CD4-positive, alpha-beta T cell (primary cell): ENCODE measurements around the gene SMIM41. TPM values are rescaled to one million over a fixed set of nuclear protein-coding genes. Genes with fewer than 3 reads are reported as not detected.

Experiments used
- ATAC-seq: fragments of 200-7000 bp; cut with Tn5 transposase; one replicate; pipeline ENCODE4 v1.10.0; 2022; ENCODE audit warnings: mild to moderate bottlenecking; ENCODE audit not compliant: poor library complexity
- CTCF ChIA-PET: fragments of 350-600 bp; sonication (Branson Sonifier 250); formaldehyde crosslinking; loops from one replicate; lab custom pipeline; 2021; ENCODE audit warnings: antibody characterized with exemption, inconsistent platforms; lab: Charles Lee
- POLR2A ChIA-PET: fragments of 350-600 bp; sonication (Branson Sonifier 250); formaldehyde crosslinking; loops from one replicate; lab custom pipeline; 2021; ENCODE audit warnings: antibody characterized with exemption, inconsistent platforms; lab: Charles Lee
- DNase-seq, 14 experiments: peaks; one replicate each; pipeline ENCODE4 v3.0.0-alpha.2; 2013 to 2020; ENCODE audit warnings: mixed read lengths in 2 of 14
- H3K27ac ChIP-seq, 2 donors: one replicate each; pipeline versions ENCODE4 v1.5.1 to v1.7.0; 2013; ENCODE audit warnings: low read length in 2 of 2, low read depth in 1 of 2, mild to moderate bottlenecking in 1 of 2
- H3K27me3 ChIP-seq, 2 experiments: 1 replicate in 1 of 2; 2 replicates in 1 of 2; pipeline versions ENCODE4 v1.6.1 to v1.7.0; 2013; ENCODE audit warnings: low read length in 2 of 2, control low read depth in 1 of 2, mild to moderate bottlenecking in 1 of 2, moderate library complexity in 1 of 2; ENCODE audit not compliant: insufficient read depth in 2 of 2, control insufficient read depth in 1 of 2
- H3K36me3 ChIP-seq: one replicate; pipeline ENCODE4 v1.6.1; 2013; ENCODE audit warnings: low read length, control low read depth; ENCODE audit not compliant: insufficient read depth
- H3K4me1 ChIP-seq: one replicate; pipeline ENCODE4 v1.6.1; 2013; ENCODE audit warnings: low read length, control low read depth; ENCODE audit not compliant: insufficient read depth
- H3K4me3 ChIP-seq: one replicate; pipeline ENCODE4 v1.5.1; 2013; ENCODE audit warnings: mild to moderate bottlenecking, low read length, moderate library complexity
- H3K9me3 ChIP-seq, 2 experiments: 1 replicate in 1 of 2; 2 replicates in 1 of 2; pipeline versions ENCODE4 v1.6.1 to v1.7.0; 2013; ENCODE audit warnings: low read length in 2 of 2, mild to moderate bottlenecking in 2 of 2, control low read depth in 1 of 2, moderate library complexity in 1 of 2; ENCODE audit not compliant: control insufficient read depth in 1 of 2, insufficient read depth in 1 of 2
- H3K27ac Mint-ChIP-seq: one replicate; pipeline ENCODE4 v1.8.0; 2020; ENCODE audit warnings: mixed read lengths
- H3K27me3 Mint-ChIP-seq: one replicate; pipeline ENCODE4 v1.8.0; 2021; ENCODE audit warnings: mixed read lengths
- H3K36me3 Mint-ChIP-seq: one replicate; pipeline ENCODE4 v1.8.0; 2021; ENCODE audit warnings: low read depth, mixed read lengths
- H3K4me1 Mint-ChIP-seq: one replicate; pipeline ENCODE4 v1.8.0; 2021; ENCODE audit warnings: low read depth, mixed read lengths
- H3K4me3 Mint-ChIP-seq: one replicate; pipeline ENCODE4 v1.8.0; 2020; ENCODE audit warnings: mild to moderate bottlenecking, mixed read lengths
- H3K9me3 Mint-ChIP-seq: one replicate; pipeline ENCODE4 v1.8.0; 2020; ENCODE audit warnings: mixed read lengths
- CTCF ChIP-seq: fragments of 200-600 bp; IDR thresholded peaks from one replicate; pipeline ENCODE4 v1.8.0; 2022; ENCODE audit warnings: antibody characterized with exemption, mild to moderate bottlenecking
- intact Hi-C, 2 experiments: fragments of 100-400 bp; cut with DNase I in 1 of 2; cut with micrococcal nuclease in 1 of 2; formaldehyde crosslinking; loops; one replicate each; pipeline versions ENCODE4 v1.15.1 to v1.9.0; 2023 to 2025; cut with DNase I, micrococcal nuclease
- total RNA-seq, 174 experiments: library from RNA in 2 of 174; stranded (reverse) in 2 of 174; gene quantifications; one replicate each; pipeline ENCODE4 v1.2.3 and lab custom pipeline; 2021 to 2026

Gene SMIM41
- total RNA-seq, 2 experiments from 2014 or later, result not detected

- Histone ChIP-seq H3K36me3 (no peaks in the 10 kb centered on the region), H3K27ac (no peak overlapping the region), H3K27me3 (peaks cover 0 to 33% of the 10 kb centered on the region in 2 experiments), H3K9me3 (no peaks in the 10 kb centered on the region), H3K4me1 (no peaks in the 10 kb centered on the region), H3K4me3 (no peak overlapping the region)
- H3K27ac Mint-ChIP-seq, result no peak overlapping the region
- no peak overlapping the region for H3K4me3 Mint-ChIP-seq
- intact Hi-C loops, result no loop called here
- H3K4me1 Mint-ChIP-seq, result no peaks in the 10 kb centered on the region
- ChIA-PET CTCF (no interaction called here), POLR2A (no interaction called here)
- DNase-seq (no peak), ATAC-seq (no peak)
- peaks cover 61% of the 10 kb centered on the region for H3K27me3 Mint-ChIP-seq
- no peaks in the 10 kb centered on the region for H3K36me3 Mint-ChIP-seq
- TF ChIP-seq CTCF, result no peak
- no peaks in the 10 kb centered on the region for H3K9me3 Mint-ChIP-seq
Measured at GRCh38 chr12:52090291-52090690, 10.8 kb downstream of the SMIM41 start.

GRCh38 chr12:52091061-52091460 lies 11.6 kb downstream of the SMIM41 start:
- Mint-ChIP-seq H3K9me3 (no peaks in the 10 kb centered on the region), H3K36me3 (no peaks in the 10 kb centered on the region), H3K4me1 (no peaks in the 10 kb centered on the region), H3K4me3 (no peak overlapping the region), H3K27ac (no peak overlapping the region), H3K27me3 (peaks cover 69% of the 10 kb centered on the region)
- no peak for TF ChIP-seq CTCF
- intact Hi-C loops, result no loop called here
- Histone ChIP-seq H3K4me3 (no peak overlapping the region), H3K36me3 (no peaks in the 10 kb centered on the region), H3K27ac (no peak overlapping the region), H3K27me3 (peaks cover 0 to 33% of the 10 kb centered on the region in 2 experiments), H3K9me3 (no peaks in the 10 kb centered on the region), H3K4me1 (no peaks in the 10 kb centered on the region)
- ATAC-seq (no peak), DNase-seq (no peak)
- POLR2A ChIA-PET, result no interaction called here
- CTCF ChIA-PET, result interaction anchor here (1.1 kb wide), 1 partner anchor 25 kb away, joined by 3 read pairs; no protein-coding TSS in a partner anchor

GRCh38 chr12:52091869-52092268 lies 12.4 kb downstream of the SMIM41 start:
- Mint-ChIP-seq H3K36me3 (no peaks in the 10 kb centered on the region), H3K27ac (no peak overlapping the region), H3K4me3 (no peak overlapping the region), H3K4me1 (no peaks in the 10 kb centered on the region), H3K27me3 (peaks cover 70% of the 10 kb centered on the region), H3K9me3 (no peaks in the 10 kb centered on the region)
- Histone ChIP-seq H3K27me3 (peaks cover 0 to 33% of the 10 kb centered on the region in 2 experiments), H3K27ac (no peak overlapping the region), H3K4me1 (no peaks in the 10 kb centered on the region), H3K36me3 (no peaks in the 10 kb centered on the region), H3K9me3 (no peaks in the 10 kb centered on the region), H3K4me3 (no peak overlapping the region)
- CTCF ChIA-PET, result interaction anchor here (1.1 kb wide), 1 partner anchor 25 kb away, joined by 3 read pairs; no protein-coding TSS in a partner anchor
- TF ChIP-seq CTCF, result no peak
- intact Hi-C loops, result no loop called here
- POLR2A ChIA-PET, result no interaction called here
- ATAC-seq, result no peak
- no peak for DNase-seq
